ENCODE results near the gene YJU2. TPM values are rescaled to one million over a fixed set of nuclear protein-coding genes. Genes with fewer than 3 reads are reported as not detected.

YJU2 gene
- total RNA-seq, 5 donors from 2014 or later (not counting 1 experiment from before 2014, with no cell fraction given) = 28.4 to 37.4 (median 35.2) TPM

DNA sequence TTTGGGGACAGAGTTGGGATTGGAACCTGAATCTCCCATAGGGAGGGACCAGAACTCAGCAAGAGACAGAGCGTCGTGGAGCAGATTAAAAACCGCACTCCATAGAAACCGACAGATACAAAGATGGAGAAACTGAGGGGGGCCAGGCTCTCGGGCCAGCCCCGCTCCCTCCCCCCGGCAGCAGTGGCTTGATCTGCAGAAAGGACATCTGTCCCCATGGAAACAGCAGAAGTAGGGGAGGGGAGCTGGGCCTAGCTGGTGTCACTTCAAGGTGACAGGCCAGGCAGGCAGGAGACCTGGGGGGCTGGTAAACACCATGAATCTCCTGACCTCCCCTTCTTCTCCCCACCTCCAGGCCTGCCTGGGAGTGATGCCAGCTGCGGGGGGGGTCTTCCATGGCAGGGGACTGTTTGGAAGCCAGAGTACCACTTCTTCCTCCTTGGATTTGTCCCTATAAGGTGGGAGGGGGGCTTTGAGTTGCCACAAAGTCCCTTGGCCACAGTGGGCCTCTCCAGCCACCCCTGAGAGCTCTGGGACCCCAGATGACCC is 44.4 kb downstream of the YJU2 start:
- Mint-ChIP-seq H3K4me3 (no peak overlapping the region), H3K36me3 (no peaks in the 10 kb centered on the region), H3K27ac (no peak overlapping the region), H3K4me1 (no peaks in the 10 kb centered on the region), H3K27me3 (no peaks in the 10 kb centered on the region), H3K9me3 (no peaks in the 10 kb centered on the region)
- DNase-seq = no peak
- Histone ChIP-seq H3K27ac (ENCODE audit: low read length) (no peak overlapping the region), H3K4me3 (ENCODE audit: control insufficient read depth in 1 of 2, extremely low read depth in 1 of 2, low read length in 1 of 2) (no peak overlapping the region), H3K9me3 (no peaks in the 10 kb centered on the region), H3K27me3 (replicated peaks in 1 of 2; ENCODE audit: control insufficient read depth in 2 of 2, extremely low read depth in 1 of 2, insufficient read depth in 2 of 2, low read length in 1 of 2) (peaks cover 0 to 5% of the 10 kb centered on the region in 2 experiments), H3K4me1 (ENCODE audit: control insufficient read depth in 1 of 2, extremely low read depth in 1 of 2, insufficient read depth in 2 of 2, low read length in 2 of 2) (no peaks in the 10 kb centered on the region), H3K36me3 (ENCODE audit: control insufficient read depth in 2 of 2, extremely low read depth in 1 of 2, insufficient read depth in 1 of 2, low read length in 1 of 2) (peaks cover 0 to 16% of the 10 kb centered on the region in 2 donors)
- POLR2A ChIA-PET = no interaction called here
- no peak for ATAC-seq (replicated peaks in 1 of 4)
- CTCF ChIA-PET = no interaction called here
- 100% methylated on average over 2 of the region's 8 CpGs for WGBS (ENCODE audit: insufficient coverage)

DNA sequence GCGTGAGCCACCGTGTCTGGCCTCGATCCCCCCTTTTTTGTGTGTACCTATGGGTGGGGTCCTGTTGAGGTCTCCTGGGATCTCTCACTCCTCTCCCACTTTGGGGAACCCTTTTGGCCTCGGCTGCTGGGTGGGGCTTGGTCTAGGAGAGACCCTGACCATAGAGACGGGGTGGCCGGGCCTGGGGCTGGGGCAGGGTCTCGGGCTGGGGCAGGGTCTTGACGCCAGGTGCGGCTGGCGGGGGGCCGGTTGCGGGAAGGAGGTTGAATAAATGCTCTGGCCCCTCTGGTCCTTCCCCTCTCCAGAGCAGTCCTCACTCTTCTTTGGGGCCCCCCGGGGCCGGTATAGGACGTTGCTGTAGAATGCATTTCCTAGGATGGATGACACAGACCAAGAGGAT is 45.6 kb downstream of the YJU2 start:
- no peak overlapping the region for H3K4me3 ChIP-seq (ENCODE audit: control insufficient read depth in 1 of 2, extremely low read depth in 1 of 2, low read length in 1 of 2)
- H3K4me1 Mint-ChIP-seq = no peaks in the 10 kb centered on the region
- H3K27me3 Mint-ChIP-seq = peaks cover 0 to 2% of the 10 kb centered on the region in 2 donors
- H3K27me3 ChIP-seq (replicated peaks in 1 of 2; ENCODE audit: control insufficient read depth in 2 of 2, extremely low read depth in 1 of 2, insufficient read depth in 2 of 2, low read length in 1 of 2) = peaks cover 0 to 11% of the 10 kb centered on the region in 2 experiments
- ChIA-PET POLR2A (no interaction called here), CTCF (no interaction called here)
- DNase-seq (no peak), ATAC-seq (replicated peaks in 1 of 4) (no peak)
- no peak overlapping the region for H3K27ac Mint-ChIP-seq
- H3K9me3 ChIP-seq = no peaks in the 10 kb centered on the region
- no peaks in the 10 kb centered on the region for H3K9me3 Mint-ChIP-seq
- no peaks in the 10 kb centered on the region for H3K4me1 ChIP-seq (ENCODE audit: control insufficient read depth in 1 of 2, extremely low read depth in 1 of 2, insufficient read depth in 2 of 2, low read length in 2 of 2)
- no peak overlapping the region for H3K4me3 Mint-ChIP-seq
- WGBS (ENCODE audit: insufficient coverage) = 92% methylated on average over 11 of the region's 15 CpGs
- no peaks in the 10 kb centered on the region for H3K36me3 Mint-ChIP-seq
- peaks cover 0 to 15% of the 10 kb centered on the region in 2 donors for H3K36me3 ChIP-seq (ENCODE audit: control insufficient read depth in 2 of 2, extremely low read depth in 1 of 2, insufficient read depth in 1 of 2, low read length in 1 of 2)
- no peak overlapping the region for H3K27ac ChIP-seq (ENCODE audit: low read length)

DNA sequence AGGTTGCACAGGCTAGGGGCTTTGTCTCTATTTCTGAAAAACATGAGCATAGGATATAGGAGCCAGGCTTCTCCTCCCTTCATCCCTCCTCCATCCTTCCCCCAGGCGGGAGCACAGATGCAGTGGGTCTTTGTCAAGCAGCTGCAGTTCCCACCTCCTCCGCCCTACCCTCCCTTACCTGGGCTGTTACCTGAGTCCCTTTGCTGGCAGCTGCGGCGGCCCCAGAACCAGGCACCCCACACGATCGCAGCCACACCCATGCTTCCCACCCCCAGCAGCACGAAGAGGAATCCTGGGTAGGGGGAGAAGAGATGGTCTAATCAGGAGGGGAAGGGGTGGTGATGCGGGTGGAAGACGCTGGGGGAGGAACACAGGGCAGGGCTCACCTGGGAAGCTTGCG is 47.5 kb downstream of the YJU2 start:
- ChIA-PET CTCF (interaction anchor here in 1 of 2 donors (0.5 kb wide), 1 partner anchor 230 kb away, joined by 4 read pairs; no protein-coding TSS in a partner anchor), POLR2A (no interaction called here)
- no peaks in the 10 kb centered on the region for H3K9me3 Mint-ChIP-seq
- DNase-seq (no peak), ATAC-seq (replicated peaks in 1 of 4) (no peak)
- no peaks in the 10 kb centered on the region for H3K36me3 Mint-ChIP-seq
- H3K27me3 ChIP-seq (replicated peaks in 1 of 2; ENCODE audit: control insufficient read depth in 2 of 2, extremely low read depth in 1 of 2, insufficient read depth in 2 of 2, low read length in 1 of 2) = peaks cover 0 to 16% of the 10 kb centered on the region in 2 experiments
- no peak overlapping the region for H3K4me3 Mint-ChIP-seq
- H3K27ac Mint-ChIP-seq = no peak overlapping the region
- WGBS (ENCODE audit: insufficient coverage) = 100% methylated on average over 1 of the region's 10 CpGs
- H3K27me3 Mint-ChIP-seq = peaks cover 0 to 2% of the 10 kb centered on the region in 2 donors
- no peaks in the 10 kb centered on the region for H3K9me3 ChIP-seq
- H3K36me3 ChIP-seq (ENCODE audit: control insufficient read depth in 2 of 2, extremely low read depth in 1 of 2, insufficient read depth in 1 of 2, low read length in 1 of 2) = peaks cover 0 to 13% of the 10 kb centered on the region in 2 donors
- peaks cover 5 to 7% (median 5%) of the 10 kb centered on the region in 3 donors for H3K4me1 Mint-ChIP-seq
- H3K27ac ChIP-seq (ENCODE audit: low read length) = no peak overlapping the region
- H3K4me1 ChIP-seq (ENCODE audit: control insufficient read depth in 1 of 2, extremely low read depth in 1 of 2, insufficient read depth in 2 of 2, low read length in 2 of 2) = peaks cover 4 to 5% of the 10 kb centered on the region in 2 experiments
- H3K4me3 ChIP-seq (ENCODE audit: control insufficient read depth in 1 of 2, extremely low read depth in 1 of 2, low read length in 1 of 2) = no peak overlapping the region

GRCh38 chr19:4295972-4296771 is 49.3 kb downstream of the YJU2 start:
- WGBS (ENCODE audit: insufficient coverage) = 73% methylated on average over 4 of the region's 14 CpGs
- Histone ChIP-seq H3K36me3 (ENCODE audit: control insufficient read depth in 2 of 2, extremely low read depth in 1 of 2, insufficient read depth in 1 of 2, low read length in 1 of 2) (peaks cover 0 to 13% of the 10 kb centered on the region in 2 donors), H3K27ac (ENCODE audit: low read length) (no peak overlapping the region), H3K4me1 (ENCODE audit: control insufficient read depth in 1 of 2, extremely low read depth in 1 of 2, insufficient read depth in 2 of 2, low read length in 2 of 2) (peaks cover 6 to 14% of the 10 kb centered on the region in 2 experiments), H3K27me3 (replicated peaks in 1 of 2; ENCODE audit: control insufficient read depth in 2 of 2, extremely low read depth in 1 of 2, insufficient read depth in 2 of 2, low read length in 1 of 2) (peaks cover 0 to 16% of the 10 kb centered on the region in 2 experiments), H3K9me3 (no peaks in the 10 kb centered on the region), H3K4me3 (ENCODE audit: control insufficient read depth in 1 of 2, extremely low read depth in 1 of 2, low read length in 1 of 2) (no peak overlapping the region)
- Mint-ChIP-seq H3K9me3 (no peaks in the 10 kb centered on the region), H3K27me3 (peaks cover 0 to 2% of the 10 kb centered on the region in 2 donors), H3K4me1 (peaks cover 9 to 13% (median 11%) of the 10 kb centered on the region in 3 donors), H3K36me3 (no peaks in the 10 kb centered on the region), H3K27ac (no peak overlapping the region), H3K4me3 (no peak overlapping the region)
- DNase-seq = no peak
- no peak for ATAC-seq (replicated peaks in 1 of 4)
- ChIA-PET POLR2A (no interaction called here), CTCF (no interaction called here)

GRCh38 chr19:4297901-4298809 is 51.3 kb downstream of the YJU2 start:
- no peaks in the 10 kb centered on the region for H3K9me3 ChIP-seq
- Mint-ChIP-seq H3K27me3 (peaks cover 0 to 2% of the 10 kb centered on the region in 2 donors), H3K4me1 (peaks cover 26 to 32% (median 27%) of the 10 kb centered on the region in 3 donors), H3K9me3 (no peaks in the 10 kb centered on the region), H3K36me3 (no peaks in the 10 kb centered on the region), H3K27ac (peak overlapping the region; percentile 77 to 85), H3K4me3 (no peak overlapping the region)
- WGBS (ENCODE audit: insufficient coverage) = 78% methylated on average over 17 of the region's 27 CpGs
- H3K27ac ChIP-seq (ENCODE audit: low read length) = no peak overlapping the region
- no peak for ATAC-seq (replicated peaks in 1 of 4)
- peaks cover 12 to 28% of the 10 kb centered on the region in 2 experiments for H3K4me1 ChIP-seq (ENCODE audit: control insufficient read depth in 1 of 2, extremely low read depth in 1 of 2, insufficient read depth in 2 of 2, low read length in 2 of 2)
- peak in 1 of 35 experiments; percentile 5 for DNase-seq
- ChIA-PET CTCF (interaction anchor here in 1 of 2 donors (0.7 kb wide), 1 partner anchor 32 kb away, joined by 3 read pairs; no protein-coding TSS in a partner anchor), POLR2A (no interaction called here)
- peaks cover 0 to 13% of the 10 kb centered on the region in 2 donors for H3K36me3 ChIP-seq (ENCODE audit: control insufficient read depth in 2 of 2, extremely low read depth in 1 of 2, insufficient read depth in 1 of 2, low read length in 1 of 2)
- no peak overlapping the region for H3K4me3 ChIP-seq (ENCODE audit: control insufficient read depth in 1 of 2, extremely low read depth in 1 of 2, low read length in 1 of 2)
- H3K27me3 ChIP-seq (replicated peaks in 1 of 2; ENCODE audit: control insufficient read depth in 2 of 2, extremely low read depth in 1 of 2, insufficient read depth in 2 of 2, low read length in 1 of 2) = peaks cover 0 to 16% of the 10 kb centered on the region in 2 experiments
